GM12878 (cell line): Measurements from ENCODE around the gene TRIP4. TPM values are rescaled to one million over a fixed set of nuclear protein-coding genes. Genes with fewer than 3 reads are reported as not detected.
A peak's percentile ranks its signal among the peaks of the same experiment; 100 is the strongest.

Experiments
- BCL11A ChIP-seq: IDR thresholded peaks from 2 replicates; pipeline ENCODE4 v1.6.1; 2011; ENCODE audit warnings: low read depth, low read length
- BHLHE40 ChIP-seq, 2 experiments: fragments of 450-650 bp in 1 of 2; IDR thresholded peaks; 2 replicates each; pipeline ENCODE4 v1.6.1; 2011 to 2017; ENCODE audit warnings: low read depth in 2 of 2, borderline replicate concordance in 1 of 2, improper control_type of control experiment in 1 of 2, low read length in 1 of 2, mild to moderate bottlenecking in 1 of 2
- BRCA1 ChIP-seq: IDR thresholded peaks from 2 replicates; pipeline ENCODE4 v1.6.1; 2011; ENCODE audit warnings: low read depth, low read length, improper control_type of control experiment
- CBFB ChIP-seq: IDR thresholded peaks from 2 replicates; pipeline ENCODE4 v1.6.1; 2016; ENCODE audit warnings: antibody characterized with exemption, low read depth
- EED ChIP-seq: sonication (generic); IDR thresholded peaks from 2 replicates; pipeline ENCODE4 v1.6.1; 2016; ENCODE audit warnings: antibody characterized with exemption, low read depth
- FOXK2 ChIP-seq: fragments of 450-650 bp; IDR thresholded peaks from 2 replicates; pipeline ENCODE4 v1.6.1; 2017; ENCODE audit warnings: mild to moderate bottlenecking, moderate library complexity
- FOXM1 ChIP-seq: IDR thresholded peaks from 2 replicates; pipeline ENCODE4 v1.6.1; 2012; ENCODE audit warnings: low read depth, mild to moderate bottlenecking, inconsistent platforms, low read length, moderate library complexity
- GATAD2B ChIP-seq: fragments of 450-650 bp; conservative IDR thresholded peaks from 2 replicates; pipeline ENCODE4 v1.6.1; 2017; ENCODE audit warnings: low read depth, mild to moderate bottlenecking, moderate library complexity
- HDGF ChIP-seq: fragments of 450-650 bp; IDR thresholded peaks from 2 replicates; pipeline ENCODE4 v1.6.1; 2016; ENCODE audit warnings: antibody characterized with exemption
- IKZF2 ChIP-seq, 2 experiments: fragments of 450-650 bp; IDR thresholded peaks; 2 replicates each; pipeline ENCODE4 v1.6.1; 2017; ENCODE audit warnings: mild to moderate bottlenecking in 2 of 2, moderate library complexity in 2 of 2
- KAT2A ChIP-seq: conservative IDR thresholded peaks from 2 replicates; pipeline ENCODE4 v1.6.1; 2011; ENCODE audit warnings: low read depth, low read length; ENCODE audit not compliant: control insufficient read depth
- MTA2 ChIP-seq: fragments of 450-650 bp; IDR thresholded peaks from 2 replicates; pipeline ENCODE4 v1.6.1; 2016; ENCODE audit warnings: low read depth, mild to moderate bottlenecking, moderate library complexity
- NBN ChIP-seq: fragments of 450-650 bp; IDR thresholded peaks from 2 replicates; pipeline ENCODE4 v1.6.1; 2016
- NFYB ChIP-seq: IDR thresholded peaks from 2 replicates; pipeline ENCODE4 v1.6.1; 2011; ENCODE audit warnings: low read depth, mild to moderate bottlenecking, low read length, improper control_type of control experiment, moderate library complexity; ENCODE audit not compliant: insufficient read depth
- NR2F1 ChIP-seq: fragments of 450-650 bp; conservative IDR thresholded peaks from 2 replicates; pipeline ENCODE4 v1.6.1; 2017; ENCODE audit warnings: mild to moderate bottlenecking
- PAX5 ChIP-seq: IDR thresholded peaks from 2 replicates; pipeline ENCODE4 v1.6.1; 2011; ENCODE audit warnings: low read depth, low read length, borderline replicate concordance
- PAX8 ChIP-seq: fragments of 450-650 bp; IDR thresholded peaks from 2 replicates; pipeline ENCODE4 v1.6.1; 2017; ENCODE audit warnings: mild to moderate bottlenecking, moderate library complexity
- POLR2AphosphoS2 ChIP-seq: IDR thresholded peaks from 2 replicates; pipeline ENCODE4 v1.6.1; 2011; ENCODE audit warnings: low read depth, mild to moderate bottlenecking, low read length, improper control_type of control experiment, moderate library complexity
- POLR2AphosphoS5 ChIP-seq: IDR thresholded peaks from 2 replicates; pipeline ENCODE4 v1.6.1; 2011; ENCODE audit warnings: mild to moderate bottlenecking, low read length, inconsistent platforms
- RCOR1 ChIP-seq: conservative IDR thresholded peaks from 2 replicates; pipeline ENCODE4 v1.6.1; 2012; ENCODE audit warnings: low read depth, low read length, improper control_type of control experiment
- SIX5 ChIP-seq: IDR thresholded peaks from 2 replicates; pipeline ENCODE4 v1.6.1; 2011; ENCODE audit warnings: mild to moderate bottlenecking, low read depth, low read length, moderate library complexity; ENCODE audit not compliant: severe bottlenecking
- SP1 ChIP-seq: IDR thresholded peaks from one replicate; pipeline ENCODE4 v1.6.1; 2011; ENCODE audit warnings: low read depth, low read length
- SPI1 ChIP-seq: IDR thresholded peaks from 2 replicates; pipeline ENCODE4 v1.6.1; 2011; ENCODE audit warnings: low read depth, mild to moderate bottlenecking, low read length, moderate library complexity, borderline replicate concordance; ENCODE audit not compliant: insufficient read depth
- TCF7 ChIP-seq: IDR thresholded peaks from 2 replicates; pipeline ENCODE4 v1.6.1; 2014; ENCODE audit warnings: antibody characterized with exemption, borderline replicate concordance
- ZZZ3 ChIP-seq: IDR thresholded peaks from 2 replicates; pipeline ENCODE4 v1.6.1; 2011; ENCODE audit warnings: low read depth; ENCODE audit not compliant: control insufficient read depth, insufficient read length
- polyA plus RNA-seq, 11 experiments: library from polyadenylated mRNA; depleted of rRNA in 4 of 11; unstranded in 6 of 11; stranded (reverse) in 5 of 11; fragments of >200 nt; fragmentation: Nextera tagmentation in 4 of 11; fragmentation: Illumina TruSeq in 1 of 11; extraction: Ambion mirVana in 4 of 11; extraction: Trizol in 1 of 11; gene quantifications; 1 replicate in 1 of 11; 2 replicates in 10 of 11; pipeline versions ENCODE4 v1.2.1 to v1.2.3, GENCODE V29; 2011 to 2016; ENCODE audit warnings: inconsistent platforms in 2 of 11, missing spikeins in 2 of 11, low read depth in 1 of 11
- total RNA-seq, 4 experiments: library from RNA; depleted of rRNA in 3 of 4; stranded (reverse); fragments of >200 nt in 3 of 4; fragmentation: Illumina TruSeq in 1 of 4; extraction: Trizol in 1 of 4; gene quantifications; 2 replicates each; pipeline versions ENCODE4 v1.2.1 to v1.2.3, GENCODE V29; 2013 to 2021
- TF ChIP-seq, protein P1 (sequence below): fragments of 450-650 bp; IDR thresholded peaks from 2 replicates; pipeline ENCODE4 v1.6.1; 2018; ENCODE audit warnings: borderline replicate concordance, mild to moderate bottlenecking; ENCODE audit not compliant: partially characterized antibody
- TF ChIP-seq, protein P2 (sequence below): IDR thresholded peaks from 2 replicates; pipeline ENCODE4 v1.6.1; 2011; ENCODE audit warnings: borderline replicate concordance, low read depth, mild to moderate bottlenecking, moderate library complexity, mixed read lengths, low read length; ENCODE audit not compliant: insufficient read depth; ENCODE audit errors: extremely low read length
- TF ChIP-seq, protein P3 (sequence below): fragments of 450-650 bp; IDR thresholded peaks from 2 replicates; pipeline ENCODE4 v1.6.1; 2017; ENCODE audit warnings: low read depth, mild to moderate bottlenecking, moderate library complexity

The TRIP4 gene
- total and polyA plus RNA-seq, 10 of the 15 experiments (the other 5 are each of a cell fraction or from before 2014, with no cell fraction given), result 6.4 to 24.5 (median 20.0) TPM

DNA sequence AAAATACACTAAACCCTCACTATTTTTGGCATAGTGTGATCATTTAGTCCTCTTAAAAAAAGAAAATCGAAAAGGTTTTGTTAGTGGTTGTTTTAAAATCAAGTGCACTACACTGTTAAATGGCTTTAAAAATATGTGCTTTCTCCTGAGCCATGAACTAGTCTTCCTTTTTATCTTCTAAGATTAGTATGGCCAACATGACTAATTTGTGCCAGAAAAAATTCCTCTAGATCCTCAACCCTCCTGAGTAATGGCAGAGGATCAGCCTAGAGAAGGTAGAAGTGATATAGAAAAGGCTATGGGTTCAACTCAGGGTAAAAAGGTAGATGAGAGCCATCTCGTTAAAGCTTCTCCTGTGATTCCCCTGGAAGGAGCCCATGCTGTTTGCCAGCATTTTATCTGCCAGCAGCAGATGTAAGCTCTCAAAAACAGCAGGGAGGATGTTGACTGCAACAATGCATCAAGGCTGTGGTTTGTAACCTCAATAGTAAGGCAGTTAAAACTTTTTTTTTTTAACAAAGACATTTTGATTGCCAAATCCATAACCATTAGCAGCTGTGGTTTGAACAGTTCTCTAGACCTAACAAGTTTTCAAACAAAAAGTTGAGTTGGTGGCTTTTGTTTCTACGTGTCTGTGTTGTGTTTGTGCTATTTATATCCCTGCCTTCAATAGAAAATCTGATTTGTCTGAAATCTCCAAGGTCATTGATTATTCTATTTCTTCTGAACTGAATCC is 42.5 kb downstream of the TRIP4 start (continued):
- TF ChIP-seq NR2F1 (no peak), CBFB (peak; percentile 71; the same call in 1 of the 2 replicates), BRCA1 (no peak), FOXM1 (peak; percentile 33; the same call in 1 of the 2 replicates), PAX8 (no peak), EED (peak; percentile 33; the same call in 1 of the 2 replicates), FOXK2 (no peak), KAT2A (no peak), MTA2 (peak; percentile 96), POLR2AphosphoS2 (no peak), SIX5 (no peak), POLR2AphosphoS5 (0 out of 2 replicates have a peak, but pooled peaks have one; percentile 25), IKZF2 (IDR thresholded peaks at IDR 0.05) (peak; percentile 84 to 87; a peak in 3 of 4 replicates), GATAD2B (no peak), ZZZ3 (no peak), NFYB (no peak), RCOR1 (no peak), SPI1 (no peak), NBN (peak; percentile 45; the same call in 1 of the 2 replicates), BHLHE40 (IDR thresholded peaks at IDR 0.05; ENCODE audit: borderline replicate concordance in 1 of 2, low read depth in 2 of 2, low read length in 1 of 2) (no peak; a peak in 1 of 4 replicates), BCL11A (peak; percentile 61; the same call in 1 of the 2 replicates), HDGF (no peak), TCF7 (no peak), SP1 (peak; percentile 13), PAX5 (peak; percentile 35; the same call in 1 of the 2 replicates)
- TF ChIP-seq, protein P1, sequence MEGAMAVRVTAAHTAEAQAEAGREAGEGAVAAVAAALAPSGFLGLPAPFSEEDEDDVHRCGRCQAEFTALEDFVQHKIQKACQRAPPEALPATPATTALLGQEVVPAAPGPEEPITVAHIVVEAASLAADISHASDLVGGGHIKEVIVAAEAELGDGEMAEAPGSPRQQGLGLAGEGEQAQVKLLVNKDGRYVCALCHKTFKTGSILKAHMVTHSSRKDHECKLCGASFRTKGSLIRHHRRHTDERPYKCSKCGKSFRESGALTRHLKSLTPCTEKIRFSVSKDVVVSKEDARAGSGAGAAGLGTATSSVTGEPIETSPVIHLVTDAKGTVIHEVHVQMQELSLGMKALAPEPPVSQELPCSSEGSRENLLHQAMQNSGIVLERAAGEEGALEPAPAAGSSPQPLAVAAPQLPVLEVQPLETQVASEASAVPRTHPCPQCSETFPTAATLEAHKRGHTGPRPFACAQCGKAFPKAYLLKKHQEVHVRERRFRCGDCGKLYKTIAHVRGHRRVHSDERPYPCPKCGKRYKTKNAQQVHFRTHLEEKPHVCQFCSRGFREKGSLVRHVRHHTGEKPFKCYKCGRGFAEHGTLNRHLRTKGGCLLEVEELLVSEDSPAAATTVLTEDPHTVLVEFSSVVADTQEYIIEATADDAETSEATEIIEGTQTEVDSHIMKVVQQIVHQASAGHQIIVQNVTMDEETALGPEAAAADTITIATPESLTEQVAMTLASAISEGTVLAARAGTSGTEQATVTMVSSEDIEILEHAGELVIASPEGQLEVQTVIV, result no peak
- TF ChIP-seq, protein P2, sequence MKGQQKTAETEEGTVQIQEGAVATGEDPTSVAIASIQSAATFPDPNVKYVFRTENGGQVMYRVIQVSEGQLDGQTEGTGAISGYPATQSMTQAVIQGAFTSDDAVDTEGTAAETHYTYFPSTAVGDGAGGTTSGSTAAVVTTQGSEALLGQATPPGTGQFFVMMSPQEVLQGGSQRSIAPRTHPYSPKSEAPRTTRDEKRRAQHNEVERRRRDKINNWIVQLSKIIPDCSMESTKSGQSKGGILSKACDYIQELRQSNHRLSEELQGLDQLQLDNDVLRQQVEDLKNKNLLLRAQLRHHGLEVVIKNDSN, result no peak
- TF ChIP-seq, protein P3, sequence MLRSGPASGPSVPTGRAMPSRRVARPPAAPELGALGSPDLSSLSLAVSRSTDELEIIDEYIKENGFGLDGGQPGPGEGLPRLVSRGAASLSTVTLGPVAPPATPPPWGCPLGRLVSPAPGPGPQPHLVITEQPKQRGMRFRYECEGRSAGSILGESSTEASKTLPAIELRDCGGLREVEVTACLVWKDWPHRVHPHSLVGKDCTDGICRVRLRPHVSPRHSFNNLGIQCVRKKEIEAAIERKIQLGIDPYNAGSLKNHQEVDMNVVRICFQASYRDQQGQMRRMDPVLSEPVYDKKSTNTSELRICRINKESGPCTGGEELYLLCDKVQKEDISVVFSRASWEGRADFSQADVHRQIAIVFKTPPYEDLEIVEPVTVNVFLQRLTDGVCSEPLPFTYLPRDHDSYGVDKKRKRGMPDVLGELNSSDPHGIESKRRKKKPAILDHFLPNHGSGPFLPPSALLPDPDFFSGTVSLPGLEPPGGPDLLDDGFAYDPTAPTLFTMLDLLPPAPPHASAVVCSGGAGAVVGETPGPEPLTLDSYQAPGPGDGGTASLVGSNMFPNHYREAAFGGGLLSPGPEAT, result peak; percentile 81
